HFF-Myc (cell line): ENCODE results near the gene HAUS7.

ENCODE experiments used
- DNase-seq: peaks from one replicate; pipeline ENCODE4 v3.0.0-alpha.2; 2011; ENCODE audit warnings: low read depth; ENCODE audit errors: extremely low read depth
- H3K4me3 ChIP-seq: replicated peaks from 2 replicates; pipeline ENCODE4 v1.5.1; 2011; ENCODE audit warnings: low read depth, mild to moderate bottlenecking, control low read depth, low read length
- TF ChIP-seq, protein P1 (sequence below): IDR thresholded peaks from 2 replicates; pipeline ENCODE4 v1.5.1; 2012; ENCODE audit warnings: mild to moderate bottlenecking, low read depth, low read length, control low read depth; ENCODE audit errors: missing control alignments

Gene HAUS7

DNA sequence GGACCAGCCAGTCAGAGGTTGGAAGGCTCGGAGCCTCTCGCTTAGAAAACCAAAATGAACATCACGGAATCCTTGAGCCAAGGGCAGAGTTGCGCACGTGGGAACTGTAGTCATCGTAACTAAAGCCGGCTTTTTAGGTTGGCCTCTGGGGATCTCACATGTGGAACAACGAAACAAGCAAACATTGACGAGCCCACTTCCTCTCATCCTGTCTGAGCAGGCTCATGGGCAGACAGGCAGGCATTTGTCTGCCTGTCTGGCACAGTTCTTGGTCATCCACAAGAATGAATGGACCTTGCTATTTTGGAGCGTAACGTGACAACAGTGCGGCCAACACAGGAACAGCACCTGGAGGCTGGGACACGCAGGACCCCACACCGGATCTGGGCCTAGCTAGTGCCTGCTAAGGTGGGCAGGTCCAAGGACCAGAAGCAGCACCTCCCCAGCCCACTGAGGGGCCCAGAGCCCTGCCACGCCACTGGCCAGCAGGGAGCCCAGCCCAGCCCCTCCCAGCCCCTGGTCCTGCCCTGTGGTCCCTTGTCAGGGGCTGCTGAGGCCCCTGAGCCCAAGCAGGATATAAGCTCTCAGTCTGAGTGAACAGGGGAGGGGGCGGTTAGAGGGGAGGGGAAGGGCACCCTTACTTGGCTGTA, 15.3 kb downstream of the HAUS7 start:
- TF ChIP-seq, protein P1, sequence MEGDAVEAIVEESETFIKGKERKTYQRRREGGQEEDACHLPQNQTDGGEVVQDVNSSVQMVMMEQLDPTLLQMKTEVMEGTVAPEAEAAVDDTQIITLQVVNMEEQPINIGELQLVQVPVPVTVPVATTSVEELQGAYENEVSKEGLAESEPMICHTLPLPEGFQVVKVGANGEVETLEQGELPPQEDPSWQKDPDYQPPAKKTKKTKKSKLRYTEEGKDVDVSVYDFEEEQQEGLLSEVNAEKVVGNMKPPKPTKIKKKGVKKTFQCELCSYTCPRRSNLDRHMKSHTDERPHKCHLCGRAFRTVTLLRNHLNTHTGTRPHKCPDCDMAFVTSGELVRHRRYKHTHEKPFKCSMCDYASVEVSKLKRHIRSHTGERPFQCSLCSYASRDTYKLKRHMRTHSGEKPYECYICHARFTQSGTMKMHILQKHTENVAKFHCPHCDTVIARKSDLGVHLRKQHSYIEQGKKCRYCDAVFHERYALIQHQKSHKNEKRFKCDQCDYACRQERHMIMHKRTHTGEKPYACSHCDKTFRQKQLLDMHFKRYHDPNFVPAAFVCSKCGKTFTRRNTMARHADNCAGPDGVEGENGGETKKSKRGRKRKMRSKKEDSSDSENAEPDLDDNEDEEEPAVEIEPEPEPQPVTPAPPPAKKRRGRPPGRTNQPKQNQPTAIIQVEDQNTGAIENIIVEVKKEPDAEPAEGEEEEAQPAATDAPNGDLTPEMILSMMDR: no peak
- DNase-seq: no peak
- H3K4me3 ChIP-seq: no peak overlapping the region

DNA sequence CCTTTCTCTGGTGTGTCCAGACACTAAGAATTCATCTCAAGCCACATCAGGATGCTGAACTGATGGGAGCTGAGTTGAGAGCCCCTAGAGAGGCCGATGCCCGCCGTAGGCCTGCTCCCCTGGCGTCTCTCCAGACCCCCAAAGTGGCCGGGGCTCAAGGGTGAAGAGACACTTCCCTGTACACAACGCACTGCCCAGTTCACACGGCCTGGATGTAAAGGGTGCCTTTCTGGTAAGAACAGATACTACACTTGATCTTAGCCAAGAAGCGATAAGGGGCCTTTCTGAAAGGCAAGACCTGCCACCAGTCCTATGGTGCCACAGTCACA, 19.5 kb downstream of the HAUS7 start:
- no peak for DNase-seq
- no peak overlapping the region for H3K4me3 ChIP-seq
- TF ChIP-seq, protein P1: no peak

DNA sequence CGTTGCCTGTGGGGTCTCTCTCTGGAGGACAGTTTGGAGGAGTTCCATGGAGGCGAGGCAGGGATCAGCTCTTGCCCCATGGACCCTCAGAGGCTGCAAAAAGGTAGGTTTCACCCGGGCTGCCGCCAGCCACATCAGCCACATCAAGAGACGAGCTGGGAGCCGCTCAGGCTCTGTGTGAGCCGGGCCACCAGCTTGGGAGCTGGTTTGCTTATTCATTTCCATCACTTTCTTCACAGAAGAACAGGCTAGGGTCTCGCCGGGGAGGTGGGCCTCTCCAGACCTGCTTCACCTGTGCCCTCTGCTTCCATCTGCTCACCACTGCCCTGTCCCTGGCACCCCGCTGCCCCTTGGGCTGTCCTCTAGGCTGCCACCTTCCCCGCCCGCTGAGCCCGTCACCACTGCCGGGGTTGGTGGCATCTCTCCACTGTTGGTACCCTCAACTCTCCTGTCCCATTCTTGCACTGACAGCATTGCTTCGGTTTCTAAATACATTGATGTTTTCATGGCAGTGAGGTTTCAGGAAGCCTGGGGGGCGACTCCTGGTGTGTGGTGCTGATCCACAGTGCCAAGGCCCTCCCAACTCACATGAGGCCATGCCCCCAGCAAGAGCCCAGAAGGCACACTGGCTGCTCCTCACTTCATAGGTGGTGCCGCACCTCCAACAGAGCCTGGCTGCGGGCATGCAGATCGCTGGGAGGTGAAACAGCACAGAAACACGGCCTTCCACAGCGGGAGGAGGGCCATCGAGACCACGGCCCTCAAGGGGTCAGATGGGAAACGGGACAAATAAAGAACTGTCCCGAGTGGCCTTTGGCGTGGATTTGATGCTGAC, 20.0 kb downstream of the HAUS7 start:
- H3K4me3 ChIP-seq: no peak overlapping the region
- TF ChIP-seq, protein P1: no peak
- no peak for DNase-seq

DNA sequence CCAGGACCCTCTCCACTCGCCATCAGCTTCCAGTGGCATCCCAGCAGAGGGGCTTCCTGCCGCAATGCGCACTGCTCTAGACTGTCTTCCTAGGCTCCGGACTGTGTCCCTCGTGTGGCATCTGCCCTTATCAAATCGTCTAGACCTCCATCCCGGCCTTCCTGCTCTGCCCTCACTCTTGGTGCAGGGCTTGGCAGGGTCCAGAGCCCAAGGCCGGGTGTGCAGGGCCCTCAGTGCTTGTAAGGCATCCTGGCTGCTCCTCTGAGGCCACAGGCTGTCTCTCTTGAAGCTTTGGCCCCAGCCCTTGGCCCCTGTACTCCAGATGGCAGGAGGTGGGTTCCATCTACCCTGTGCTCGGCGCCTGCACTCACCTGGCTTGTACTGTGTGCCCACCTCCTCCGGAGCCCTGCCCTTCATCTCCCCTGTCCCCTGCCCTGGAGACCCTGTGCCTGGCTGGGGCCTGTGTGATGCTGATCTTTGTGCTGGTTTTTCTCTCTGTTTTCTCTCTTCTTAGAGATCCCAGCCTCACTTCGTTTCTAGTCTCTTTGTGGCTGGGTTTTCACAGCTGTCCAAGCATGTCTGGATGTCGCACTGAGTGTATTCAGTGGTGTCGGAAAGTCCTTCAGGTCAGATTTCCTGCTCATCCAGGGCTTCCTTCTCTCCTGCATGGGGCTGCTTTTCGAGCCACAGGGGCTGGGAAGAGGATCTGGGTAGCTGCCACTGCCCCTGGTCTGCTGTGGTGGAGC, 20.8 kb downstream of the HAUS7 start:
- TF ChIP-seq, protein P1: no peak
- DNase-seq: no peak

DNA sequence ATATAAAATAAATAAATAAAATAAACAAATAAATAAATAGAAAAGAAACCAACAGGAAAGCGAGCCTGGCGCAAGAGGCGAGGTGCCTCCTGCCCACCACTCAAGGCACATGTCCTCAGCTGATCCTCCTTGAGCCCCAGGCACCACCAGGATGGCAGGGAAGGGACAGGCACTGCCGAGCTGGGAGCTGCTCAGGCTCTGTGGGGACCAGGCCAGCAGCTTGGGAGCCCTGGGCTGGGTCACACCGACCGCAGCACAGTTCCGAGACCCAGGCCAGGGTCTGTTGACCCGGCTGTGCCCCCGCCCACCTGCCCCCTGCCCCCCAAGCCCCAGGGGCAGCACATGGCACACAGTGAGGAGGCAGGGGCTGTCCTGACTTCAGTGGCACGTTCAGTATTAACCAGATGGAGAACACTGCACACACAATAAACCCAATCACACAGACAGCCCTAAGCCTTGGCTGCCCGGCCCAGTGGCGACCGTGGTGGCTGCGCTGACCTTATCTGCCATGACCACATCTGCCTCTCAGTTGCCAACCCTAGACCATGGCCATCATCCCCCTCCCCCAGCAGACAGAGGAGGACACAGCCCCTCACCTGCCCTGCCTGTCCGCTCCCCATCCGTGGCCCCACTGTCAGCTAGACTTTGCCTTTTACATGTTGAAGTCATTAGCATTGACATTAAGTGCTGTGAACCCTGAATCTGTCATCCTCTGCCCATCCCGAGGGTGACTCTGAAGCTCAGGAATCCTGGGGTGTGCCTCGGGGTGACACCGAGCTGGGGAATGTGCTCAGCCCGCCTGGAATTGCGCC, 21.6 kb downstream of the HAUS7 start:
- TF ChIP-seq, protein P1: no peak
- no peak overlapping the region for H3K4me3 ChIP-seq
- no peak for DNase-seq

More for the DNA sequence above, 20.8 kb downstream of the HAUS7 start:
- H3K4me3 ChIP-seq: no peak overlapping the region

DNA sequence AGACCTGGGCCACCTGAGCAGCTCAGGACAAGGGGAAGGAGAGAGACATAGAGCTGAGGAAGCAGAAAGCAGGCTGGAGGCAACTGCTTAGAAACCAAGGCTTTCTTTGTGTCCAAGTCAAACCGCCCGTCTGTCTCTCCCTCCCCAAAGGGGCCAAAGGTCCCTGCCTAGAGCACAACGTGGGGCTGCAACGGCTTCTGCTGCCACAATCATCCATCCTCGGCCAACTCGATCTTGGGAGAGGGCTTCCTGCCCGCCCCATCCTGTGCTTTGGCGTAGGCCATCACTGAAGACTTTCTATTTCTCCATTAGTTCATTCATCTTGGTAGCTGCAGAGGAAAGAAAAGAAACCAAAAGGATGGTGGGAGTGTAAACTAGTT, 22.8 kb downstream of the HAUS7 start:
- no peak overlapping the region for H3K4me3 ChIP-seq
- TF ChIP-seq, protein P1: no peak
- DNase-seq: no peak
